Measurements from ENCODE around the gene LIM2. TPM values are rescaled to one million over a fixed set of nuclear protein-coding genes. Genes with fewer than 3 reads are reported as not detected.

The LIM2 gene
- total RNA-seq, 2 donors from 2014 or later, result not detected

DNA sequence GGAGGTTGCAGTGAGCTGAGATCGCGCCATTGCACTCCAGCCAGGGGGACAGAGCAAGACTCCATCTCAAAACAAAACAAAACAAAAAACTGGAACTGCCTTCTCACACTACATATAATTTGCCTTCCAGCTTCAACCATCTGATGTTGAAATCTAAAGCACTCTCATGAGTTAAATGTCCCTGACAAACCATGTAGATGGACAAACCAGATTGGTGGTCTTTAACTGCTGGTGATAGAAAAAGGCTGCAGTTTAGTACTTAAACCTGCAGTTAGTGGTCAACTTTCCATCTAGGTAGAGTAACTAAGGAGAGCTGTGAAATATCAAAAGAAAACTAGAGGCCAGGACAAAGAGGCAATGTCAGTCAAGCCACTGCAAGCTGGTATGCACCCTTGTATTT, 8.4 kb upstream of the LIM2 start:
- no peaks in the 10 kb centered on the region for H3K36me3 ChIP-seq (replicated peaks in 1 of 2; ENCODE audit: insufficient read depth in 1 of 2, low read depth in 2 of 2)
- H3K9me3 ChIP-seq, result no peaks in the 10 kb centered on the region
- intact Hi-C loops (cut with DNase I), result loop anchor here (10.0 kb wide), 1 partner anchor 51 kb away; the partner anchor contains the start of gene VSIG10L
- WGBS, 2 donors, result 97 to 100% methylated on average over 2 of the region's 2 CpGs
- H3K4me1 ChIP-seq, result peaks cover 10% of the 10 kb centered on the region
- ATAC-seq (no peak), DNase-seq (no peak)
- no peak overlapping the region for H3K27ac ChIP-seq
- no peak for TF ChIP-seq POLR2A (IDR thresholded peaks at IDR 0.05)
- TF ChIP-seq, protein P1, sequence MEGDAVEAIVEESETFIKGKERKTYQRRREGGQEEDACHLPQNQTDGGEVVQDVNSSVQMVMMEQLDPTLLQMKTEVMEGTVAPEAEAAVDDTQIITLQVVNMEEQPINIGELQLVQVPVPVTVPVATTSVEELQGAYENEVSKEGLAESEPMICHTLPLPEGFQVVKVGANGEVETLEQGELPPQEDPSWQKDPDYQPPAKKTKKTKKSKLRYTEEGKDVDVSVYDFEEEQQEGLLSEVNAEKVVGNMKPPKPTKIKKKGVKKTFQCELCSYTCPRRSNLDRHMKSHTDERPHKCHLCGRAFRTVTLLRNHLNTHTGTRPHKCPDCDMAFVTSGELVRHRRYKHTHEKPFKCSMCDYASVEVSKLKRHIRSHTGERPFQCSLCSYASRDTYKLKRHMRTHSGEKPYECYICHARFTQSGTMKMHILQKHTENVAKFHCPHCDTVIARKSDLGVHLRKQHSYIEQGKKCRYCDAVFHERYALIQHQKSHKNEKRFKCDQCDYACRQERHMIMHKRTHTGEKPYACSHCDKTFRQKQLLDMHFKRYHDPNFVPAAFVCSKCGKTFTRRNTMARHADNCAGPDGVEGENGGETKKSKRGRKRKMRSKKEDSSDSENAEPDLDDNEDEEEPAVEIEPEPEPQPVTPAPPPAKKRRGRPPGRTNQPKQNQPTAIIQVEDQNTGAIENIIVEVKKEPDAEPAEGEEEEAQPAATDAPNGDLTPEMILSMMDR (IDR thresholded peaks at IDR 0.05), result no peak
- no peaks in the 10 kb centered on the region for H3K27me3 ChIP-seq
- no peak overlapping the region for H3K4me3 ChIP-seq

DNA sequence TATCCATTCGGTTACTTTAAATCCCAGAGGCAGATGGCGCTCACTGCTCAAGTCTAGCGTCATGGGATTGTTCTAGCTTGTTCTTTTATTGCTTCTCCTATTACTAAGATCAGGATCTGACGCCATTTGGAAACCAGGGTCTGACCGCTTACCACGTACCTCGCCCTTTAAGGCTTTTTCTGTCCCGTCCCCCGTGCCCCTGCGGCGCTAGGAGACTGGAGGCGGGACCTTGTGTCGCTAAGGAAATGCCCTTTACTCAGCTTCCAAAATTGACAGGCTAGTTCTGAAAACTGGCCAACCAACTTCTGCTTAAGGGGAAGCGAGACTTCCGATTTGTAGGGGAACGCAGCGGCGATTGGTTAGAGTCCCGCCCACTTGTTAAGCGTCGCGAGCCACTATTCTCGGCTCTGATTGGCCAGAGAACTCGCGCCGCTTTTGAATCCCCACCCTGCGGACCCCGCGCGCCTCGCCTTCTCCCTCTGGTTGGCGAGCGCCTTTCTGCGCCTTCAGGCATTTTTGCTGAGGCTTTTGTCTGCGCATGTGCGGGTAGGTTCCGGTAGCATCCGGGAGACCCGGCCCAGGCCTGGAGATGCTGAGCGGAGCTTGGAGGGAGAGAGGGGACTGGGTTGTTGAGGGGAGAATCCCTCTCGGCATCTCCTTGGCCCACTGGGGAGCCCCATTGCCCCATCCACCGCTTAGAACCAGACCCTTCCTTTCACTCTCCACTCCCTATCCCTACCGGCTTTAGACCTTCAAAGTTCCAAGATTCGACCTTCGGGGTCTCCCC, 6.5 kb upstream of the LIM2 start:
- Histone ChIP-seq H3K9me3 (no peaks in the 10 kb centered on the region), H3K36me3 (replicated peaks in 1 of 2; ENCODE audit: insufficient read depth in 1 of 2, low read depth in 2 of 2) (no peaks in the 10 kb centered on the region), H3K4me1 (peaks cover 10% of the 10 kb centered on the region), H3K4me3 (no peak overlapping the region), H3K27ac (peak overlapping the region in 3 of 4 donors; percentile 59 to 63 (median 60)), H3K27me3 (no peaks in the 10 kb centered on the region)
- peak; percentile 91 to 97 (median 95) for DNase-seq
- peak; percentile 100 for ATAC-seq
- intact Hi-C loops (cut with DNase I), result loop anchor here (10.0 kb wide), 1 partner anchor 49 kb away; the partner anchor contains the start of gene VSIG10L
- TF ChIP-seq, protein P1 (IDR thresholded peaks at IDR 0.05), result peak in 1 of 7 experiments; percentile 15
- no peak for TF ChIP-seq POLR2A (IDR thresholded peaks at IDR 0.05)
- 2 to 8% methylated on average over 15 to 45 of the region's 45 CpGs for WGBS, 2 donors

DNA sequence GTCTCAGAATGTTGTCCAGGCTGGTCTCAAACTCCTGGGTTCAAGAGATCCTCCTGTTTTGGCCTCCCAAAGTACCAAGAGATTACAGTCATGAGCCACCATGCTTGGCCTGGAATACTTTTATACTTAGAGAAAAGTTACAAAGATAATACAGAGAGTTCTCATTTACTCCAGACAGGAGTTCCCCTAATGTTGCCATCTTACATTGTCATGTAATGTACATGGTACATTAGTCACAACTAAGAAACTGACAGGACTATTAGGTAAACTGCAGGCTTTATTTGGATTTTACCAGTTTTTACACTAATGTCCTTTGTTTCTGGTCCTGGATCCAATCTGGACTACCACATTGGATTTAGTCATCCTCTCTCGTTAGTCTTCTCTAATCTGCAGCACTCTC, 4.9 kb upstream of the LIM2 start:
- DNase-seq, result no peak
- 68 to 77% methylated on average over 1 of the region's 1 CpG for WGBS, 2 donors
- no peak for ATAC-seq
- Histone ChIP-seq H3K4me1 (peaks cover 10% of the 10 kb centered on the region), H3K27me3 (no peaks in the 10 kb centered on the region), H3K9me3 (no peaks in the 10 kb centered on the region), H3K4me3 (no peak overlapping the region), H3K27ac (no peak overlapping the region), H3K36me3 (replicated peaks in 1 of 2; ENCODE audit: insufficient read depth in 1 of 2, low read depth in 2 of 2) (no peaks in the 10 kb centered on the region)
- TF ChIP-seq, protein P1 (IDR thresholded peaks at IDR 0.05), result no peak
- no peak for TF ChIP-seq POLR2A (IDR thresholded peaks at IDR 0.05)
- intact Hi-C loops (cut with DNase I), result loop anchor here (10.0 kb wide), 1 partner anchor 48 kb away; the partner anchor contains the start of gene VSIG10L

DNA sequence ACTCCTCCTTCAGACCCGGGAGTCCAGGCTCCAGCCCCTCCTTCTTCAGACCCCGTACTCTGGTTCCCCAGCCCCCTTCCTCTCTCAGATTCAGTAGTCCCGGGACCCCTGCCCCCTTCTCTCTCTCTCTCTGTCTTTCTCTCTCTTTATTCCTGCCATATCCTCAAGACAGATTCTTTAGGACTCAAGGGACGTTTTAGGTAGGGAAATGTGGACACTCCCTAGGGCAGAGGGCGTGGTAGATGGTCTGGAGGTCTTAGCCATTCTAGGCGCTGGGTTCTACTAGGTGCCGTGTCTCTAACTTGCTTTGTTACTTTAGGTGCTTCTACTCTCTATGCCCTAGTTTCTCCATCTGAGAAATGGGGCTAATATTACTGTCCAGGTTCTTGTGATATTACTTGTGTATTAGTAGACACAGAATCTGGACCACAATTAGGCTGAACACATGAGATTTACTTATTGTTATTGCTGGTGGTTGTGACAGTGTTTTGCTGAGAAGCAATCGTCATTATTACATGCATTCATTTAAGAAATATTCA, 3.4 kb upstream of the LIM2 start:
- no peaks in the 10 kb centered on the region for H3K9me3 ChIP-seq
- H3K4me1 ChIP-seq, result peaks cover 10% of the 10 kb centered on the region
- intact Hi-C loops (cut with DNase I), result loop anchor here (10.0 kb wide), 1 partner anchor 46 kb away; the partner anchor contains the start of gene VSIG10L
- TF ChIP-seq POLR2A (IDR thresholded peaks at IDR 0.05), result no peak
- TF ChIP-seq, protein P1 (IDR thresholded peaks at IDR 0.05), result no peak
- 51 to 55% methylated on average over 8 of the region's 8 CpGs for WGBS, 2 donors
- no peak for ATAC-seq
- no peak overlapping the region for H3K4me3 ChIP-seq
- no peak for DNase-seq
- H3K27ac ChIP-seq, result no peak overlapping the region
- H3K36me3 ChIP-seq (replicated peaks in 1 of 2; ENCODE audit: insufficient read depth in 1 of 2, low read depth in 2 of 2), result no peaks in the 10 kb centered on the region
- no peaks in the 10 kb centered on the region for H3K27me3 ChIP-seq

Measured in body of pancreas (tissue), 4 donors.